Uterus (tissue), 2 donors: ENCODE data around the gene BAIAP2.

ENCODE experiments used
- POLR2A ChIP-seq, 2 donors: fragments of 450-650 bp; IDR thresholded peaks; one replicate each; pipeline ENCODE4 v1.6.1; 2016; ENCODE audit warnings: antibody characterized with exemption in 2 of 2, mild to moderate bottlenecking in 1 of 2, moderate library complexity in 1 of 2
- TF ChIP-seq, protein P1 (sequence below), 4 experiments: fragments of 200-600 bp in 2 of 4; fragments of 450-650 bp in 2 of 4; sonication (generic) in 2 of 4; IDR thresholded peaks; one replicate each; pipeline ENCODE4 v1.5.1; 2016 to 2019; ENCODE audit warnings: antibody characterized with exemption in 4 of 4, mild to moderate bottlenecking in 2 of 4, moderate library complexity in 1 of 4

GRCh38 chr17:81037798-81038733, 3.1 kb downstream of the BAIAP2 start:
- TF ChIP-seq POLR2A (IDR thresholded peaks at IDR 0.05): no peak
- TF ChIP-seq, protein P1, sequence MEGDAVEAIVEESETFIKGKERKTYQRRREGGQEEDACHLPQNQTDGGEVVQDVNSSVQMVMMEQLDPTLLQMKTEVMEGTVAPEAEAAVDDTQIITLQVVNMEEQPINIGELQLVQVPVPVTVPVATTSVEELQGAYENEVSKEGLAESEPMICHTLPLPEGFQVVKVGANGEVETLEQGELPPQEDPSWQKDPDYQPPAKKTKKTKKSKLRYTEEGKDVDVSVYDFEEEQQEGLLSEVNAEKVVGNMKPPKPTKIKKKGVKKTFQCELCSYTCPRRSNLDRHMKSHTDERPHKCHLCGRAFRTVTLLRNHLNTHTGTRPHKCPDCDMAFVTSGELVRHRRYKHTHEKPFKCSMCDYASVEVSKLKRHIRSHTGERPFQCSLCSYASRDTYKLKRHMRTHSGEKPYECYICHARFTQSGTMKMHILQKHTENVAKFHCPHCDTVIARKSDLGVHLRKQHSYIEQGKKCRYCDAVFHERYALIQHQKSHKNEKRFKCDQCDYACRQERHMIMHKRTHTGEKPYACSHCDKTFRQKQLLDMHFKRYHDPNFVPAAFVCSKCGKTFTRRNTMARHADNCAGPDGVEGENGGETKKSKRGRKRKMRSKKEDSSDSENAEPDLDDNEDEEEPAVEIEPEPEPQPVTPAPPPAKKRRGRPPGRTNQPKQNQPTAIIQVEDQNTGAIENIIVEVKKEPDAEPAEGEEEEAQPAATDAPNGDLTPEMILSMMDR (IDR thresholded peaks at IDR 0.05): no peak
